GM08714 (cell line): ENCODE results near the gene SCYGR4.

Experiments used
- H3K4me3 ChIP-seq: fragments of 200-500 bp; sonication (Bioruptor generic); 2 replicates; pipeline ENCODE4 v1.5.1; 2014; ENCODE audit warnings: mild to moderate bottlenecking, low read length, inconsistent platforms
- ZNF274 ChIP-seq: IDR thresholded peaks from 2 replicates; pipeline ENCODE4 v1.6.1; 2012; ENCODE audit warnings: mild to moderate bottlenecking, low read depth, low read length

Gene SCYGR4

GRCh38 chr2:227602358-227602757 is 14.9 kb upstream of the SCYGR4 start:
- no peak for TF ChIP-seq ZNF274
- H3K4me3 ChIP-seq, result no peak overlapping the region

GRCh38 chr2:227606476-227606875 is 10.8 kb upstream of the SCYGR4 start:
- no peak for TF ChIP-seq ZNF274
- no peak overlapping the region for H3K4me3 ChIP-seq

- TF ChIP-seq ZNF274, result no peak
- no peak overlapping the region for H3K4me3 ChIP-seq
Measured at GRCh38 chr2:227607941-227608340, 9.4 kb upstream of the SCYGR4 start.

GRCh38 chr2:227608561-227609338 is 8.5 kb upstream of the SCYGR4 start:
- no peak overlapping the region for H3K4me3 ChIP-seq
- TF ChIP-seq ZNF274, result no peak

GRCh38 chr2:227610123-227610522 is 7.2 kb upstream of the SCYGR4 start:
- H3K4me3 ChIP-seq, result no peak overlapping the region
- no peak for TF ChIP-seq ZNF274

- H3K4me3 ChIP-seq, result no peak overlapping the region
- no peak for TF ChIP-seq ZNF274
Measured at GRCh38 chr2:227612546-227613271, 4.6 kb upstream of the SCYGR4 start.

GRCh38 chr2:227613272-227613660 is 4.0 kb upstream of the SCYGR4 start:
- no peak for TF ChIP-seq ZNF274
- no peak overlapping the region for H3K4me3 ChIP-seq

- TF ChIP-seq ZNF274, result no peak
- no peak overlapping the region for H3K4me3 ChIP-seq
Measured at GRCh38 chr2:227614246-227614645, 3.1 kb upstream of the SCYGR4 start.

GRCh38 chr2:227614740-227615139 is 2.6 kb upstream of the SCYGR4 start, which contains the start of gene SCYGR3:
Gene SCYGR3, minus strand, starts transcription at chr2:227614840. Its CDS starts 0 bp downstream, at chr2:227614840.
- TF ChIP-seq ZNF274, result no peak
- no peak within 1 kb of the TSS for H3K4me3 ChIP-seq

- no peak for TF ChIP-seq ZNF274
- no peak overlapping the region for H3K4me3 ChIP-seq
Measured at GRCh38 chr2:227615181-227615580, 2.1 kb upstream of the SCYGR4 start.

GRCh38 chr2:227615906-227616305 is 1.4 kb upstream of the SCYGR4 start:
- TF ChIP-seq ZNF274, result no peak
- no peak overlapping the region for H3K4me3 ChIP-seq

- no peak overlapping the region for H3K4me3 ChIP-seq
- TF ChIP-seq ZNF274, result no peak
Measured at GRCh38 chr2:227616631-227617030, 667 bp upstream of the SCYGR4 start.

- H3K4me3 ChIP-seq, result no peak overlapping the region
- TF ChIP-seq ZNF274, result no peak
Measured at GRCh38 chr2:227623226-227623625, 5.9 kb downstream of the SCYGR4 start.

GRCh38 chr2:227625420-227625819 is 8.1 kb downstream of the SCYGR4 start:
- TF ChIP-seq ZNF274, result no peak
- no peak overlapping the region for H3K4me3 ChIP-seq

GRCh38 chr2:227626580-227627151 is 9.4 kb downstream of the SCYGR4 start:
- no peak for TF ChIP-seq ZNF274
- H3K4me3 ChIP-seq, result no peak overlapping the region
